HT-29 (cell line): ENCODE measurements around the gene SREBF1. TPM values are rescaled to one million over a fixed set of nuclear protein-coding genes. Genes with fewer than 3 reads are reported as not detected.
A peak's percentile ranks its signal among the peaks of the same experiment; 100 is the strongest.
"Not testable (repeated sequence)": the region's sequence is repeated elsewhere in the genome, so short reads cannot be mapped to it uniquely, and the experiment has no call there.

ENCODE experiments used
- DNase-seq: peaks from one replicate; pipeline ENCODE4 v3.0.0-alpha.2; 2015; ENCODE audit warnings: low spot score
- total RNA-seq: library from RNA; depleted of rRNA; stranded (reverse); fragments of >200 nt; shearing (Covaris generic); gene quantifications from 2 replicates; pipeline ENCODE4 v1.2.3, GENCODE V29; 2014

SREBF1 gene
- total RNA-seq, 1 experiment from 2014 or later, result 304 TPM

DNA sequence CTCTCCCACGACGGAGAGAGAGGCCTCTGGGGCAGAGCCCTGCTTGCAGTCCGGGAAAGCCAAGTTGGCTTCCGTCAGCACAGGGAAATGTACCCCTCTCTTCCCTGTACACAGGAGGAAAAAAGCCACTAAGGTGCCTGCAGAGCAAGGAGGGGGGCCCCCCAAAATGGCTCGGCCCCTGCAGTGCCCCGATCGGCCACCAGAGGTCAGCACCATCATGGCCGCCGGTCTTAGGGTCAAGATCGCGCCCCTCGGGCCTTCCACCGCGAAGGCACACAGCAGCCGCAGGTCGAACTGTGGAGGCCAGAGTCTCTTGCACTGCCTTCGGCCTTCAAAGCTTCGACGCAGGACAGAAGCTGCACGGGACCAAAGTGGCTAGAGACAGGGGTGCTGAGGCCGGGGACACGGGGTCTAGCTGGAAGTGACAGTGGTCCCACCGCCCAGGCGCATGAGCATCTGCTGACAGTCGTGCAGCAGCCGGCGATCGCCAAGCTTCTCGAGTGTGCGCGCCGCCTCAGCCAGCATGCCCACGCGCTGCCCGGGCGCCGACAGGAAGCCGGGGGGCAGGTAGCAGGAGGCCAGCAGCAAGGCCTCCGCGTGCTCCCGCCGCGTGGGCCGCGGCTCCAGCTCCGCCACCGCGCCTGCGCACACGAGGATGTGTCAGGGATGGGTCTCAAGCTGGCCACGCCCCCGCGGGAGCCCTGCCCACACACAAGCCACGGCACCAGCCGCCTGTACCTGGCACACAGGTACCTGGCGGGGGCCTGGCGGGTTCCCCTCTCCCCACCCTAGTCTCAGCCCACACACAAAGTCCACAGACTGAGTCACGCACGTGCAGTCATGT lies 24.4 kb downstream of the SREBF1 start:
- peak; percentile 70 for DNase-seq

- peak; percentile 58 for DNase-seq
Observed at GRCh38 chr17:17811381-17812210, 25.2 kb downstream of the SREBF1 start.

- no peak for DNase-seq
Observed at GRCh38 chr17:17810895-17811248, 25.9 kb downstream of the SREBF1 start.

- DNase-seq, result no peak
Observed at GRCh38 chr17:17810084-17810894, 26.5 kb downstream of the SREBF1 start.

DNA sequence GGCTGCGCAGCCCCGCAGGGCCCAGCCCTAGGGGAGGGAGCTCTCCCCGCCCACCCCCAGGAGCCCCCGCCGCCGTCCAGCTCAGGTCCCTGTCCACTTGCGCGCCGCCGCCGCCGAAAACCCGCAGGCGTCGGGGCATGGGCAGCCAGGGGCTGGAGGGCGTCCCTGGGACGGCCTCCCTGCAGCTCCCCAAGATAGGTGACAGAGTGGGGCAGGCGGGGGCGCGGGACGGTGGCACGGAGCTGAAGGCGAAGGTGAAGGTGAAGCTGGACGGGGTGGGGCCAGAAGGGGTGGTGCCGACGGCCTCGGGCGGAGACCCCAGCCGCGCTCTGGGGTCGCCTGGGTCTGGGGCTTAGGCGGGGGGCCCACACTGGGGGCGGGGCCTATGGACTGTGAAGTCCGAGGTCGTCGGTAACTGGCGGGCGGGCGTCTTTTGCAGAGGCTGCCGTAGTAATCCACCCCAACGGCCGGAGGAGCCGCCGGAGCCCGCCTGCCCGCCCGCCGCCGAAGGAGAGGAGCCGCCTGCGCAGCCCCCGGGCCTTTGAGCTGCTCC lies 27.2 kb downstream of the SREBF1 start:
- no peak for DNase-seq

DNA sequence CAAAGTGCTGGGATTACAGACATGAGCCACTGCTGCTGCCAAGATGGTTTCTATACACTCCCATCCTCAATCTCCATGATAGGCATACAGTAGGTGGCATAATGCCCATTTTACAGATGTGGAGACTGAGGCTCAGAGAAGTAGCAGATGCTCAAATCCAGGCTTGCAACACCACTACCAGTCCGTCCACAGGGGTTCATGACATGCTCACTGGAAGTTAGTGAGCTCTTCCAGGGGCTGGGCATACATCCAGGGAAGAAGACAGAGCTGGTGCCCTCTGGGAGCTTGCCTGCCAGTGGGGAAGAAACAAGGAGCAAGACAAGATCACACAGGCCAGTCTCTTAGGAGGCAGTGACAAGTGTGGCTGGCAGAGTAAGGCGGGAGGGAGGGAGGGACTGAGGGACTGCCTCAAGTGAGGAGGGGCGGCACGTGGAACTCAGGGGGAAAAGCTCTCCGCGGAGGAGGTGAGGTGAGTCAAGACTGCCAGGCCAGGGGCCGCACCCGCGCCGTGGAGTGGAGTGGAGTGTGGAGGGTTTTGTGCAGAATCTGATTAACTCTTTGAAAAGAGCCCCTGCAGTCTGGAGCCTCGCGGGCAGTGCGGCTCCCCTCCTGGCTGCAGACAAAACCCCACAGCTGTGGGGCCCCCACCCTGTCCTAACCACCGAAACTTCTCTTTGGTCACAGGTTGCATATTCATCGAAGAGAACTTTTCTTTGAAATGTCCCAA lies 27.9 kb downstream of the SREBF1 start:
- no peak for DNase-seq

- DNase-seq, result not testable (repeated sequence)
Observed at GRCh38 chr17:17808200-17808599, 28.6 kb downstream of the SREBF1 start.

GRCh38 chr17:17807440-17807839 lies 29.3 kb downstream of the SREBF1 start:
- DNase-seq, result no peak

DNA sequence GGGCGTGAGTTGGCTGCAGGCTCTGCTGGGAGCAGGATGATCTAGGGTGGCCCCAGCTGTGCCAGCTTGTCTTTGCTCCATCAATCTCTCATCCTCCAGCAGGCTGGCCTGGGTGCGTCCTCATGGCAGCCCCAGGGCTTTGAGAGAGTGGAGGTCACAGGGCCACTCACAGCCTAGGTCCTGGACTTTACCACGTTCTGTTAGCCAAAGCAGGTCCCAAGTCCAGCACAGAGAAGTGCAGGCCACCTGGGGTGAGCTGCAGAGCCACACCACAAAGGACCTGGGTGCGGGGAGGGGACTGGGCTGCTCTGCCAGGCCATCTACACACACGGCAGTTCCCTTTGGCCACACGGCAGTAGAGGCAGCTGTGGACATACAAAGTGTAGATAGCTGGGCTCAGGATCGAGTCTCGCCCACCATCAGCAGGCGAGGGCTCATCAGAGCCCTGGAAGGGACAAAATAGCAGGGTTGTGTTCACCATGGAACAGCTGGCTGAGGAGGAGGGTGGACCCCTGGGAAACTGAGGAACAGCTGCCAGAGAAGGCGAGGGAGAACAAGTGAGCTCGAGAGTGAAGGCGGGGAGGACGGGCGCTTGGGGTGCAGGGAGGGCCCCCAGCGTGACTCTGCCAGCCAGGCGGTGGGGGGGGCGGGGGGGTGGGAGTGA lies 30.0 kb downstream of the SREBF1 start:
- no peak for DNase-seq

- no peak for DNase-seq
Observed at GRCh38 chr17:17806035-17806434, 30.8 kb downstream of the SREBF1 start.

DNA sequence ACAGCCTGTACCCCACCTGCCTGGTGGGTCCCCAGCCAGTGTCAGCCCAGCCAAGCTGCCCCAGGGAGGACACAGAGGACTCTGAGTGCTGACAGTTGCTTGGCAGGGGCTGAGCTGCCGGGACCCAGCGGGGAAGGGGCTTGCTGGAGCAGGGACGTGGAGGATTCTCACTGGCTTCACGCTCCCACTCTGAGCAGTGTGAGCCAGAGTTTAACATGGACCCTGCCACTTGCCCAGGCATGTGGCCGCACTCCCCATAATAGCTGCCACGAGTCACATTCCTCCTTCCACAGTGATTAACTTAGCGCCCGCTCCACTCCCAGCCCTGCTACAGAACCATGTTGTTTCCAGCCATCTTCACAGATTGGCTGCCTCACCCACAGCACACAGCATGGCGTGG lies 31.2 kb downstream of the SREBF1 start:
- no peak for DNase-seq

- DNase-seq, result no peak
Observed at GRCh38 chr17:17804007-17804406, 32.8 kb downstream of the SREBF1 start.

- no peak for DNase-seq
Observed at GRCh38 chr17:17801800-17802481, 34.8 kb downstream of the SREBF1 start.

- no peak for DNase-seq
Observed at GRCh38 chr17:17800504-17801021, 36.2 kb downstream of the SREBF1 start.

DNA sequence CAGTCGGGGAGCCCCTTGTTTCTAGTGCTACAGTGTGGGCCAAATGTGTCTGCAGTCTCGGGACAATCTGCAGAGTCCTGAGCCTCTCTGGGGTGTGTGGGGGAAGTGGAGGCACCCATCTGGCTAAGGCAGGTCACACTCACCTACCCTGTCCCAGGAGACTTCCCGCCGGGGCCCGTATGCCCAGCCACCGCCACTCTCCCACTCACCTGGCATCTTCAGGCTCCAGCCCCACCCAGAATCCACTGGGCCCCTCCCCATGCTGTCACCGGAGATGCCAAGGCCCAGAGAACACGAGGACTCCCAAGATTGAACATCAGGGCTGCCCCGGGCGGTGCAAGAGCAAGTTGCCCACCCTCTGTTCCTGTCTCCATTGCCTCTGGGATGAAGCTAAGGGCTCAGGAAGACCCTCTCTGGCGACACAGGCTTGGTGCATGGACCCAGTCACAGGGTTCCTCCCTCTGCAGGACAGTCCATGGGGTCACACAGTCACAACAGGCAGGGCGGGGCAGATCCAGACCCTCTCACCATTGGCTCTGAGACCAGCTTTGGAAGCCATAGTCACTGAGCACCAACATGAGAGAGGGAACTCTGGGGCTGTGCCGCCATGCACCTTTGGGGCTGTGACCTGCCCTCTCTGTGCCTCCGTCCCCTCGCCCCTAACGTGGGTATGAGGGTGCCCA lies 38.1 kb downstream of the SREBF1 start:
- DNase-seq, result no peak

GRCh38 chr17:17798010-17798556 lies 38.7 kb downstream of the SREBF1 start:
- no peak for DNase-seq

DNA sequence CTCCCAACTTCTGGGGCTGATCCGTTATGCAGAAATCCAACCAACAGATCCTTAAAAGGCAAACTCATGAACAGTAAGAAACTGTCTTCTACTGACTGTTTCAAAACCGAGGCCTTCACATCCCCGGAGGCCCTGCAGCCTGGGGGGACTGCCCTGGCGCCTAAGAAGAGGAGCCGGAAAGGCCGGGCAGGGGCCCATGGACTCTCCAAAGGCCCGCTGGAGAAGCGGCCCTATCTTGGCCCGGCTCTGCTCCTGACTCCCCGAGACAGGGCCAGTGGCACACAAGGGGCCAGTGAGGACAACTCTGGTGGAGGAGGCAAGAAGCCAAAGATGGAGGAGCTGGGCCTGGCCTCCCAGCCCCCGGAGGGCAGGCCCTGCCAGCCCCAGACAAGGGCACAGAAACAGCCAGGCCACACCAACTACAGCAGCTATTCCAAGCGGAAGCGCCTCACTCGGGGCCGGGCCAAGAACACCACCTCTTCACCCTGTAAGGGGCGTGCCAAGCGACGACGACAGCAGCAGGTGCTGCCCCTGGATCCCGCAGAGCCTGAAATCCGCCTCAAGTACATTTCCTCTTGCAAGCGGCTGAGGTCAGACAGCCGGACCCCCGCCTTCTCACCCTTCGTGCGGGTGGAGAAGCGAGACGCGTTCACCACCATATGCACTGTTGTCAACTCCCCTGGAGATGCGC lies 39.5 kb downstream of the SREBF1 start:
- no peak for DNase-seq

GRCh38 chr17:17796787-17797061 lies 40.1 kb downstream of the SREBF1 start:
- no peak for DNase-seq
